ENCODE measurements around the gene ECHDC1.
"Not testable (repeated sequence)": the region's sequence is repeated elsewhere in the genome, so short reads cannot be mapped to it uniquely, and the experiment has no call there.

ECHDC1 gene, protein sequence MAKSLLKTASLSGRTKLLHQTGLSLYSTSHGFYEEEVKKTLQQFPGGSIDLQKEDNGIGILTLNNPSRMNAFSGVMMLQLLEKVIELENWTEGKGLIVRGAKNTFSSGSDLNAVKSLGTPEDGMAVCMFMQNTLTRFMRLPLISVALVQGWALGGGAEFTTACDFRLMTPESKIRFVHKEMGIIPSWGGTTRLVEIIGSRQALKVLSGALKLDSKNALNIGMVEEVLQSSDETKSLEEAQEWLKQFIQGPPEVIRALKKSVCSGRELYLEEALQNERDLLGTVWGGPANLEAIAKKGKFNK

DNA sequence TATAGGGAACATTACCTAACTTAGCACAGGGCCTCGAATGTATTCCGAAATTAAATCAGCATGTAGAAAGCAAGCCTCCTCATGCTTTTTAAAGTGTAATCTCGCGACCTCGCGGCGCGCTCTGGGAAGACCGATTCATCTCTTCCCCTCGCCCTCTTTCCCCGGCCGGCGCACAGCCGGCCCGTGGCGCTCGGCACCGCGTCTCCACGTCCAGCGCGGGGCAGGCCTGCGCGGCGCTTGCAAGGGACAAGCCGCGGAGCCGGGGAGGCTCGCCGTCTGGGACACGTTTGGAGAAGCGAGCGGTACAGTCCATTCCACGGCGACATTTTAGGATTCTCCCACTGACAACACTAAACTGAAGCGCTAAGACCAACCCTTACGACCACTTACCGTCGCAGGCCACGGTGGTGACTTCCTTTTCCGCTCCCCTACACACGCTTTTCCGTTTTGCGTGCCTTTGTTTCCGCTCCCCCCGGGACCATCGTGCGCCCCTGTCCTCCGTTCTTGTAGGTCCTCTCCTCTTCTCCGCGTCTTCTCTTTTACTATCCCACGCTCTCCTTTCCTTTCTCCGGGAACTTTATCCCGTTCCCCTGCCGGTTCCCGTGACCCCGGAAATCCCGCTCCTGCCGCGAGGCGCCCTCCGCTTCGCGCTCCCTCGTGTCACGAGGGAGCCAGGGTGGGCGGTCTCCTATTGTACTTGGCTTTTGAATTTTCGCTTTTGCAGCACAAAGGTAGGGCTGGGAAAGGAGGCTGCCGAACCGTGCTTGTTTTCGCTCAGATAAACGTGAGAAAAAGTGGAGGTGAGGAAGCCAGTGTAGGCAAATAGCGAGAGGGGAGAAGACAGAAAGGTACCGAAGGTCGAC is at the start of gene ECHDC1:
TSS of gene ECHDC1 (minus strand) at position 664 of the 863 bp plus-strand sequence. CDS start 12,581 bp downstream, outside the sequence.
- peak; percentile 60 for DNase-seq (ENCODE audit: low spot score)

DNA sequence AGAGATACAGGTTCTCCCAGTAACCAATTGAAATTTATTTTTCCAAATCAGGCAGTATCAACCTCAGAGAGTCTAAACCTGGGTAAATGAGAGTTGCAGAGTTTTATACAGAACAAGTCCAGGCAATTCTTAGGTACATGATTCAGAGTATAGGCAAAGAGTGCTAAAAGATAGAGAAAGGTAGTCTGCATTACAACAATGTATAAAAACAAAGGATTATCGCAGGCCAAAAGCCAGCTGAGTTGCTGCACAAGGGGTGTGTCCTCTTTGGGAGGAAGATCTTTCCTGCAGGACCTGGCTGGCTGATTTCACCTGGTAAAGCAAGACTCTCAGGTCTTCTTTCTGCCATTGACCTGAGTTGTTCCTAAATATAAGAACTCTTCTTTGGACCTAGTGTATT is 48.9 kb upstream of the ECHDC1 start:
- no peak for DNase-seq (ENCODE audit: low spot score)

DNA sequence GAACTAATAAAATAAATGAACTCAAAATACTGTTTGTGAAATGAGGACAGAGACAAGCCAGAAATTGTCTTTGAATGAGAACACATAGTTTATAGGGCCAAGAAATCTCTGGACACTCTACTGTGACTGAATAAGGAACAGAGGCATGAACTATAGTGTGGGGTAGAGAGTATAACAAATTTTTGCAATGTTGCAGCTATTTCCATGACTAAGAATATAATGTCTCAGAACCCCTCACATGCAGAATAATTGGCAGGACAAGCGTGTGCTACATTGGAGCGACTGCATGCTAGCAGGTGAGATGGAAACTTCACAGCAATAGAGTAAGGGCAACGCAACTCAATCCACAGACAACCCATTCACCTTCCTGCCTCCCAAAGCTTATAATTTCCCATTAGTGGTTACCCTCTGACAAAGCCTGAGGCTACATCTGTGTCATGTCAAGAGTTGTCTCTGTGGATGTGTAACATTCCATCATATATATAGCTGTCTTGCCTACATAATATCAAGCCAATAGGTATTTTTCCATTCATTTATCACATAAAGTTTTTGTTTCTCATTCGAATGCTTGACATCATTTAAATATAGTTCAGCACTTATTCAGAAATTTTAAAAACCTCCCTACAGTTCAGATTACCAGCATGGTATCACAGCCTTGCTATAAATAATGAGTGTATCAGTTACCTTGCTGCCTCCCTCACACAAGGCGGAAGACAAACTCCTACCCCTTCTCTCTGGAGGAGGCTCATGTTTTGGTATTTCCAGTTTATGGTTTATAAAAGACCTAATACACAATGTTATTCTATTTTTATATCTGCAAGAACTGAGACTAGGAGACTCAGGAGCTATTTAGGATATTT is 47.9 kb upstream of the ECHDC1 start:
- no peak for DNase-seq (ENCODE audit: low spot score)

DNA sequence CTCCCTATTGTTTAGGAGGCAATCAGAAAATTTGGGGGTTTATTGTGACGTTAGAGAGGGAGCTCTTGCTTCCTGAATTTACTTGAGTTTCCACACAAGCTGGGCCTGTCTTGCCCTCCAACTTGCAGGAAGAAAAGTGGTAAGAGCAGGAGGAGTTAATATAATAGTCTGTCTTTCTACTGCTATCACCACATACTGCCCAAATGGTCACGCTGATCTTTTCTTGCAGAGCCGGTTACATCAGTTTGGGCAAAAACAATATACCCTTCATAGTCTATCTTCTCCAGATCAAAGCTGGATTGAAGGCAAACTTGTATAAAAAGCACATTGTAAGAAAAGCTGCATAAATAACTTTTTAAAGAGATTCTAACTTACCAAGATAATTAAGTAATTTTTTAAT is 46.3 kb upstream of the ECHDC1 start:
- no peak for DNase-seq (ENCODE audit: low spot score)

DNA sequence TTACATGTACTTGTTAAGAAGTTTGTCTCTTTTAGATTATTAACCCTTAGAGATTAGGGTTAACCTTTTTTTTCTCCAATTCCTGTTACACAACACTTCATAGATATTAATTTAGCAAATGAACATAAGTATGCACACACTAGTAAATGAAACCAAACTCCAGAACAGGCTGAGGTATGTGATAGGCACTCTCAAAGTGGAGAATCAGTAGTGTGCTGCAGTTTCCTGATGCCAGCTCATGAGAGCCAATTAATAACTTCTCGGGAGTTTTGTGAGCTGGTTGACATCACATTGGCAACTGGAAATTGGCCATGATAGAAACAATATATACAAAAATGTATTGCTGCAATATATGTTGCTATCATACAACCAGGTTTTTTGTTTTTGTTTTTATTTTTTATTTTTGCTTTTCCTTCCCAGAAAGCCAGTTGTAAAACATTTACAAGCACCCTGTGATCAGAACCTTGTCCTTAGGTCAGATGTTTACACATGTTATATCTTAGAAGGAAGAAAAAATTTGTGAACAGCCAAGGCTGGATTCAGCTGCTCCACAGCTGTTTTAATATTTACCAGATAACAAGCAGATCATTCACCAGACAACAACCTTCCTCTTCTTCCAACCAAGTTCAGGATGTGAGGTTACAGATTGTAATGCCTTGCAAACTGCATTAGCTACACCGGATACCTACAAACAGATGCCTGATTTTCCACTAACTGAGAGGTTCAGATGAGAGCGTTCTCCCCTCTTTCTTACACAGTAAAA is 42.4 kb upstream of the ECHDC1 start:
- no peak for DNase-seq (ENCODE audit: low spot score)

DNA sequence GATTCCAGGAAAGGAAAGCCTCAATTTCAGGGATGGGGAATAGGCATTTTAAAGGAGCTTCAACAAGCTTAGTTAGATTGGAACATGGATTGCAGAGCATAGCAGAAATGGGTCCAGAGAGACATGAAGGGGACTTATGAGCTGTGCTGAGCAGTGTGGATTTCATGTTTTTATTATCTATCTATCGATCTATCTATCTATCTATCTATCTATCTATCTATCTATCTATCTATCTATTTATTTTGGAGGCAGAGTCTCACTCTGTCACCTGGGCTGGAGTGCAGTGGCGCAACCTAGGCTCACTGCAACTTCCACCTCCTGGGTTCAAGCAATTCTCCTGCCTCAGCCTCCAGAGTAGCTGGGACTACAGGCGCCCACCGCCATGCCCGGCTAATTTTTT is 41.4 kb upstream of the ECHDC1 start:
- not testable (repeated sequence) for DNase-seq (ENCODE audit: low spot score)

DNA sequence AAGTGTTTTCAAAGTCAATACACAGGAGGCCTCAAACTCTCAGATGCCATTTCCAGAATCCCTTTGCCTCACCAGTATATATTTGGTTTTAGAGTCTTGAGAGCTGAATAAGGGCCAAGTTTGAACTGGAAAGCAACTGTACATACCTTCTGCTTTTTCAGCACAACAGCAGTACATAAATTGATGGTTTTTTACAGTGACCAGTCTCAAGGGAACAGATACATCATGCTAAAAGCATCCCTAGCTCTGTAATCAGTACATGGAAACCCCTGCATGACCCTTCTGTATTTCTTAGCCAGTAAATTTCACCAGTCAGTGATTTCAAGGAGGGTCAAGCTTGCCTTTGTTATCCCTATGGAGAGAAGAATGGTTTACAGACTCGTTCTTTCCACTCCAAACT is 40.6 kb upstream of the ECHDC1 start:
- no peak for DNase-seq (ENCODE audit: low spot score)

DNA sequence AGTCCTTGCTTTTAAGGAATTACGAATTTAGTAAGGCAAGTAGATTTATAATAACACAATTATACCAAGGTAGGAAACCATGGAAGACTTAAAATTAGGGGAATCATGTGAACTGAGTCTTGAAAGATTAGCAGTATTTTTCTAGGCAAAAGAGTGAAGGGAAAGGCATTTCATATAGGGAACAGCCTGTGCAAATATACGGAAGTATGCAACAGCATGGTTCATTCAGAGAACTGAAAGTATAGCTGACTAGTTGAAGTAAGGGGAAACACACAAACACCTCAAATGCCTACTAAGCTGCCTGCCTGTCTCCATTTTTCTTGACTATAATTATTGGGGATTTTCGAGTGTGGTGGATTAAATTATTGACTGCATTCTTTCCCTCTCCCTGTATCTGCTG is 39.0 kb upstream of the ECHDC1 start:
- no peak for DNase-seq (ENCODE audit: low spot score)

DNA sequence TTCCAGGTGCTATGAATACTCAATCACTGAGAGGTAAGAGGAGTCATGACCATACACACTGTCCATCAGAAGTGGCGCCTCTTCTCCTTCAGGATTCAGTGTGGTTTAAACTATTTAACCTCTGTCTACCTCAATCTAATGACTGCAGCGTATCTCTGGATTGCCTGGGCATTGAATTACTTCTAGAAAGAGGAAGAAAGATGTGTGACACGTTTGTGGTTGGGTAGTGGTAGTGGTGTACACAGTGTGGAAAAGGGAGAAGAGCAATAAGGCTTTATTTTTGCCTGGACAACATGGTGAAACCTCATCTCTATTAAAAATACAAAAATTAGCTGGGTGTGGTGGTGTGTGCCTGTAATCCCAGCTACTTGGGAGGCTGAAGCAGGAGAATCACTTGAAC is 38.0 kb upstream of the ECHDC1 start:
- no peak for DNase-seq (ENCODE audit: low spot score)

DNA sequence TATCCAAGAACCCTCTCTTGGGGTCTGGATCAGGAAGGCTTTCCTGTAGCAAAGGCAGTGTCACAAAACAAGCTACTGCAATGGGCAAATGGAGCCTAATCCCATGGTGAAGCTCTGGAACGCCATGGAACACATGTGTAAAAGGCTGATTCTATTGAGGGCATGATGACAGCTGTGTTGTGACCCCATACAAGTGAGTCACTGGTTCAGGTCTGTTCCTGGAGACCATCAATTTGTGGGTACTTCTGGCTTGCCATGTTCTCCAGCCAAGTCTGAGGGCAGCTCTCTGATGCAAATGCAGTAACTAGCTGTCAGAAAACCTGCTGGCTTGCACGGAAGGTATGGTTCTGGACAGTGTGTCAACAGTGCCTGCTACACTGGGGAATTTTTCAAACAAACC is 33.3 kb upstream of the ECHDC1 start:
- no peak for DNase-seq (ENCODE audit: low spot score)

DNA sequence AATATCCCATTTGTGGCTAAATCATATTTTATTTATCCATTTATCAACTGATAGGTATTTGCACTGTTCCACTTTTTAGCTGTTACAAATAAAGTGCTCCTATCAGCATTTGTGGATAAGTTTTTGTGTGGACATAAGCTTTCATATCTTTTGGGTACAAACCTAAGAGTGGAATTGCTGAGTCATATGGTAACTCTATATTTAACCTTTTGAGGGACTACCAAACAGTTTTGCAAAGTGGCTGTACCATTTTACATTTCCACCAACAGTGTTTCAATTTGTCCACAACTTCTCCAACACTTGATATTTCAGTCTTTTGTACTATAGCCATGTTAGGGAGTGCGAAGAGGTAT is 23.6 kb upstream of the ECHDC1 start:
- no peak for DNase-seq (ENCODE audit: low spot score)

DNA sequence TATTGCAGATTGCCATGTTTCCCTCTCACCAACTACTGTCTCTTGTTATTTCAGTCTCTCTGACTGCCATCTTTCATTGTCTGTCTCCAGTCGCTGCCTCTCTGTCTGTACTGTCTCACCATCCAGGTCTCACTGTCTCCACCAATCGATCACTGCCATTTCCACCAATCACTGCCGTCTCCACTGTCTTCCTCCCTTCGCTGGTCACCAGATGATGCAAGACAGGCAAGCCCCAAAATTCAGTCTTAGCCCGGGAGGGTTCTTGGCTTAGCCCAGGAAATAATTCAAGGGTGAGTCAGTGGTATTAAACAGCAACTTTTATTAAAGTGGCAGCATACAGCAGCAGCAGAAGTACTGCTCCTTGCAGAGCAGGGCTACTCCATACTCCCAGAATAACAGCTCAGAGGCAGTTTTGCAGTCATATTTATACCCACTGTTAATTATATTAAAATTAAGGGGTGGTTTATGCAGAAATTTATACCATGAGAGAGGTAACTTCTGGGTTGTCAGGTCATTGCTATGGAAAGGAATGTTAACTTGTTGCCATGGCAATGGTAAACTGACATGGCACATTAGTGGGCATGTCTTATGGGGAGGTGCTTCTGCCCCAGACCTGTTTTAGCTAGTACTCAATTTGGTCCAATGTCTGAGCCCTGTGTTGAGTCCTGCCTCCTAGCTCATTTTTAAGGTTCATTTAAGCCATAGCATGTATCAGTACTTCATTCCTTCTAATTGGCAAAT is 23.0 kb upstream of the ECHDC1 start:
- DNase-seq (ENCODE audit: low spot score): no peak

DNA sequence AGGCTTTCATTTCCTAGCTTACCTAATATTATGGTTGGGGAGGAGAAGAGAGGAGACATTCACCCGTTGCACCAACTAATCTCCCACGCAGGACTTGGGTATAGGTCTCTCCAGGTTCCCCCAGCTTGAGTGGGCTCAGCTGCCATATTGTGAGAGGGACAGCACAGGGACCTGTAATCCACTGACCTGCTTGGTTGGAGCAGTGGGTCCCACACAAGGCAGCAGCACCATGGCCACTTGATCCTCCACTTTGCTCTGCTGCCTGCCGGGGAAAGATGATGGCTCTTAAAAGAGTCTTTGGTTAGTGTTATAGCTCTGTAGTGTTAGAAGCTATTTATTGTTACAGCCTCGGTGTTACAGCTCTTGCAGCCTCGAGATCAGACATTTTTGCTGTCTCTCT is 22.5 kb upstream of the ECHDC1 start:
- no peak for DNase-seq (ENCODE audit: low spot score)

DNA sequence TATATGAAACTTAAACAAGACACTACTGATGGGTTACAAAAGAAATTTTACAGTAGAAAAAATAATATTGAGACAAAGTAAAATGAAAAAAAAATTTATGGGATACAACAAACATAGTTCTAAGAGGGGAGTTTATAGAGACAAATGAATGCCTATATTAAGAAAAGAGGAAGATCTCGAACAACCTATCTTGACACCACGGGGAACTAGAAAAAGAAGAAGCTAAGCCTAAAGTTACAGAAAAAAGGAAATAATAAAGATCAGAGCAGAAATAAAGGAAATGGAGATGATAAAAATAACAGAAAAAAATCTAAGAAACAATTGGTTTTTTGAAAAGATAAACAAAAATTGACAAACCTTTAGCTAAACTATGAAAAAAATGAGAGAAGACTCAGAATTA is 9.1 kb upstream of the ECHDC1 start:
- no peak for DNase-seq (ENCODE audit: low spot score)

DNA sequence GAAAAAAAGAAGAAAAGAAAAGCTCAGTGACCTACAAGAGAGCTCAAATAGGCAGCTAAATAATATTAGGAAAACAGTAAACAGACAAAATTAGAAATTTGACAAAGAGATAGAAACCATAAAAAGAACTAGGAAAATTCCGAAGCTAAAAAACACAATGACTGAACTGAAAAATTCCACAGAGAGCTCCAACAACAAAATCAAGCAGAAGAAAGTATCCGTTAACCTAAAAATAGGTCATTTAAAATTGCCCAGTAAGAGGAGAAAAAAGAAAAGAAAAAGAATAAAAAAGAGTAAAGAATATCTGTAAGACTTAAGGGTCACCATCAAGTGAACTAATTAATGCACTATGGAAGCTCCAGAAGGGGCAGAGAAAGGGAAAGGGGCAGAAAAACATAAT is 6.6 kb upstream of the ECHDC1 start:
- DNase-seq (ENCODE audit: low spot score): no peak

DNA sequence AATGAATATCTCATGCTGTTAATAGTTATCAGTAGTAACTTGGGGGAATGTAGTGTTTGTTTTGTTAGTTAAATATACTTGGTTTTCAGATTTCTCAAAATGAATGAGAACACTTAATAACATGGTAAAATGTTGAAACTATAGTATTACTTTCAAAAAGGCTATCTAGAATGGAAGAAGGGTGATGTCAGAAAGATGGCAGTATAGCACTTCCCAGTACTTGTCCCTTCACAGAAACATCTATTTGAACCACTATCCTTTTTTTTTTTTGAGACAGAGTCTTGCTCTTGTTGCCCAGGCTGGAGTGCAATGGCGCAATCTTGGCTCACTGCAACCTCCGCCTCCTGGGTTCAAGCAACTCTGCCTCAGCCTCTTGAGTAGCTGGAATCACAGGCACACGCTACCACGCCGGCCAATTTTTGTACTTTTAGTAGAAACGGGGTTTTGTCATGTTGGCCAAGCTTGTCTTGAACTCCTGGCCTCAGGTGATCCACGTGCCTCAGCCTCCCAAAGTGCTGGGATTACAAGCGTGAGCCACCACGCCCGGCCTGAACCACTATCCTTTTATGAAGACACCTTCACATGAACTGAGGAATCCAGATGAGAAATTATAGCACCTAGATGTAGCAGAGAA is 4.7 kb upstream of the ECHDC1 start:
- DNase-seq (ENCODE audit: low spot score): no peak

DNA sequence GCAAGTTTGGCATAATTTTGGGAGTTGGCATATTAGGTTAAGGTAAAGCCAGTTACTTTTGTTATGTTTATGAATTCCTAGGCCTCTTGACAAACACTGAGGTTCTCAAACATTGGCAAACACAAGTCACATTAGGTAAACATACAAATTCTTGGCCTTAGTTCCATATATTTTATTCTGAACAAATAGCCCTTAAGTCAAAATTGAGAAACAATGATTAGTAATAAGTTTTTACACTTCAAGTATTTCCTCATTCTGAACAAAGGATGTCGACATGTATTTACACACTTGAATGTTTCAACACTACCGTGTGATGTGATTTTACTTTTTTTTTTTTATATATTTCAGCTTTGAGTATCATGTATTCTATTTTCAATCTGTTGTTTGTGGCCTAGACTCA is 3.8 kb upstream of the ECHDC1 start:
- DNase-seq (ENCODE audit: low spot score): no peak

DNA sequence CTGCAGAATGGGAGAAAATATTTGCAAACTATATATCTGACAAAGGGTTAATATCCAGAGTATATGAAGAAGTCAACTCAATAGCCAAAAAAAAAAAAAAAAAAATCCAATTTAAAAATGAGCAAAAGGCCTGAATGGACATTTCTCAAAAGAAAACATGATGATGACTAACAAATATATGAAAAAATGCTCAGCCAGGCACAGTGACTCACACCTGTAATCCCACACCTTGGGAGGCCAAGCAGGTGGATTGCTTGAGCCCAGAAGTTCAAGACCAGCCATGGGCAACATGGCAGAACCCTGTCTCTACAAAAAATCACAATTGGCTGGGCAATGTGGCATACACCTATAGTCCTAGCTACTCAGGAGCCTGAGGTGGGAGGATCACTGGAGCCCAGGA is 2.1 kb upstream of the ECHDC1 start:
- DNase-seq (ENCODE audit: low spot score): no peak

DNA sequence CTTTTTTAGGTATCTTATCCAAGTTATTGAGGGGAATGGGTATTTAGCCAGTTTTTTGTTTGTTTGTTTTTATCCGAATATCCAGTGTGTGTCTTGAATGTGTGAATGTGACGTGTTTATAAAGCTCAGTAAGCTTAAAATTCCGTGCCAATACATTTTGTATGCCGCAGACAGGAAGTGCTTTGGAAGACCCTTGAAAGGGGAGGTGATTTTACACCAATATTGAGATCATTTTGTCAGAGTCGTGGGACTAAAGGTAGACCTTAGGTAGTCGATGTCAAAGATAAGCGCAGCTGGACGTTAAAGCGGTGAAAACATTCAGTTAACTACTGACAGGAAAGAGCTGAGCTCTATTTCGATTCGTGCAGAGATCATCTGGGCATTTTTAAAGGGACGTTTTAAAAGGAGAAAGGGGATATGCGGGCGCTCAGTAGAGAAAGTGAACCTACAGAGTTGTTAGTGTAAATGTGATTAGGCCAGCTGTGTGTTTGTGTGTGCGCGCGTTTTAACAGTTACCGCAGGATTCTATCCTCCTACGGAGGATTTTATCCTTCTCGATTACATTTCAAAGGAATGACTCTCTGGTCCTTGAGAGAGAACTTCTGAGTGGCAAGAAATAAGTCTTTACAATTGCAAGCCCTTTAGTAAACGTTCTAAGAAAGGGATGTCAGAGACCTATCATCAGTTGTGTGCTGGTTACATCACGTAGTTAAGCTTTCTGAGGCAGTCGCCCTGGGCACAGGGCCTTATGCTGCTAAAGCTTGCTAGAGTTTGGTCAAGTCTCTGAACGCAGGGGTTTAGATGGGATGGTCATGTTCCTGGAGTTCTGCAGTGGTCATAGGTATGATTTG is 625 bp upstream of the ECHDC1 start:
- DNase-seq (ENCODE audit: low spot score): no peak
